Keratinocyte (primary cell): ENCODE data around the gene BLACAT1. TPM values are rescaled to one million over a fixed set of nuclear protein-coding genes. Genes with fewer than 3 reads are reported as not detected.

ENCODE experiments used
- DNase-seq: peaks from one replicate; pipeline ENCODE4 v3.0.0-alpha.2; 2011; ENCODE audit warnings: low read depth, missing footprints, low spot score
- FAIRE-seq: peaks from 2 replicates; lab custom pipeline; 2011; peaks lifted over from hg19 to GRCh38; lab: Jason Lieb, UNC
- H2AFZ ChIP-seq: 2 replicates; pipeline ENCODE4 v1.6.0; 2012; ENCODE audit warnings: low read length, control low read depth, inconsistent platforms; ENCODE audit not compliant: control insufficient read depth
- H3K27ac ChIP-seq: 2 replicates; pipeline ENCODE4 v1.5.1; 2011; ENCODE audit warnings: low read length; ENCODE audit not compliant: control insufficient read depth, insufficient read depth
- H3K27me3 ChIP-seq: 3 replicates; pipeline ENCODE4 v1.6.0; 2011; ENCODE audit warnings: low read length; ENCODE audit not compliant: control insufficient read depth, insufficient read depth; ENCODE audit errors: extremely low read depth
- H3K36me3 ChIP-seq, 2 experiments: 2 replicates in 1 of 2; 3 replicates in 1 of 2; pipeline ENCODE4 v1.5.1; 2011; ENCODE audit warnings: low read length in 2 of 2, mild to moderate bottlenecking in 1 of 2; ENCODE audit not compliant: control insufficient read depth in 2 of 2, insufficient read depth in 2 of 2; ENCODE audit errors: extremely low read depth in 1 of 2
- H3K4me1 ChIP-seq: 3 replicates; pipeline ENCODE4 v1.5.1; 2011; ENCODE audit warnings: low read length; ENCODE audit not compliant: control insufficient read depth, insufficient read depth; ENCODE audit errors: extremely low read depth
- H3K4me2 ChIP-seq: 3 replicates; pipeline ENCODE4 v1.6.0; 2011; ENCODE audit warnings: low read depth, low read length; ENCODE audit not compliant: control insufficient read depth, insufficient read depth; ENCODE audit errors: extremely low read depth
- H3K4me3 ChIP-seq, 3 experiments: fragments of 200-600 bp in 1 of 3; sonication (generic) in 1 of 3; 2 replicates in 2 of 3; 3 replicates in 1 of 3; pipeline ENCODE4 v1.5.1; 2011 to 2016; ENCODE audit warnings: low read length in 3 of 3, mild to moderate bottlenecking in 3 of 3, control low read depth in 2 of 3, inconsistent platforms in 1 of 3, low read depth in 1 of 3, mixed read lengths in 1 of 3, mixed run types in 1 of 3, moderate library complexity in 1 of 3; ENCODE audit not compliant: control insufficient read depth in 2 of 3, insufficient read depth in 2 of 3; ENCODE audit errors: extremely low read depth in 1 of 3
- H3K79me2 ChIP-seq: 2 replicates; pipeline ENCODE4 v1.6.0; 2012; ENCODE audit warnings: low read length; ENCODE audit not compliant: control insufficient read depth, insufficient read depth
- H3K9ac ChIP-seq: 3 replicates; pipeline ENCODE4 v1.6.0; 2011; ENCODE audit warnings: low read length; ENCODE audit not compliant: control insufficient read depth, insufficient read depth; ENCODE audit errors: extremely low read depth
- H3K9me1 ChIP-seq: 3 replicates; pipeline ENCODE4 v1.6.0; 2011; ENCODE audit warnings: low read length; ENCODE audit not compliant: control insufficient read depth, insufficient read depth; ENCODE audit errors: extremely low read depth
- H3K9me3 ChIP-seq: 2 replicates; pipeline ENCODE4 v1.5.1; 2012; ENCODE audit warnings: low read depth, low read length; ENCODE audit not compliant: control insufficient read depth
- H4K20me1 ChIP-seq: 3 replicates; pipeline ENCODE4 v1.6.0; 2011; ENCODE audit warnings: low read length; ENCODE audit not compliant: control insufficient read depth, insufficient read depth; ENCODE audit errors: extremely low read depth
- CTCF ChIP-seq, 3 experiments: IDR thresholded peaks in 1 of 3; conservative IDR thresholded peaks in 1 of 3; optimal IDR thresholded peaks in 1 of 3; 2 replicates in 2 of 3; 3 replicates in 1 of 3; pipeline versions ENCODE3 to v1.5.1; 2011; ENCODE audit warnings: low read length in 3 of 3, mild to moderate bottlenecking in 3 of 3, moderate library complexity in 2 of 3, control low read depth in 1 of 3, inconsistent platforms in 1 of 3; ENCODE audit not compliant: insufficient read depth in 2 of 3; ENCODE audit errors: extremely low read depth in 1 of 3
- EZH2 ChIP-seq: IDR thresholded peaks from one replicate; pipeline ENCODE4 v1.6.1; 2012; ENCODE audit warnings: inconsistent platforms, mild to moderate bottlenecking, low read length, moderate library complexity
- dilution Hi-C: fragments of 300-500 bp; cut with MboI; formaldehyde crosslinking; loops from one replicate; pipeline ENCODE4 v1.7.0; 2020; ENCODE audit warnings: low sequenced_read_pairs; ENCODE audit not compliant: extremely low pct_ligation_motif_present
- polyA plus RNA-seq, 5 experiments: library from polyadenylated mRNA; depleted of rRNA in 3 of 5; stranded (reverse) in 3 of 5; stranded (forward) in 1 of 5; unstranded in 1 of 5; fragments of >200 nt; gene quantifications; 1 replicate in 1 of 5; 2 replicates in 3 of 5; 3 replicates in 1 of 5; pipeline versions ENCODE4 v1.2.1 to v1.2.3, GENCODE V29; 2011 to 2012; ENCODE audit warnings: missing spikeins in 2 of 5, low read depth in 1 of 5, low replicate concordance in 1 of 5

BLACAT1 gene
- polyA plus RNA-seq, 1 donor (not counting 4 experiments of a cell fraction or from before 2014, with no cell fraction given): 4.0 TPM

DNA sequence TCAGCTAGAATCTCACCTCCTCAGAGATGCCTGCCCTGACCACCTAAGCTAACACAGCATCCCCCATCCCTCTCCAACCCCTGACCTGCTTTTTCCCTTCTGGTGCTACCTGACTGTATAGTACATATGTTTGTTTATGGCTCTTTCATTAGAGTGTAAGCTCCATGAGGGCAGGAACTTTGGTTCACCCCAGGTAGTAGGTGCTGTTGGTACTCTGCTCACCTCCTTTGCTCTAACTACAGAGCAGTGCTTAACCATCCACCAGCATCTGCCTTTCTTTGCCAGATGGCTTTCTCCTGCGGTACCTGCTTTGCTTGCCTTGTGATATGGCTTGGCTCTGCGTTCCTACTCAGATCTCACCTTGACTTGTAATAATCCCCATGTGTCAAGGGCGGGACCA is 18.7 kb upstream of the BLACAT1 start:
- H3K9me1 ChIP-seq: no peaks in the 10 kb centered on the region
- no peak overlapping the region for H3K4me3 ChIP-seq
- TF ChIP-seq EZH2 (no peak), CTCF (optimal IDR thresholded peaks at IDR 0.05 in 1 of 3, IDR thresholded peaks at IDR 0.05 in 1 of 3, conservative IDR thresholded peaks at IDR 0.05 in 1 of 3; ENCODE audit: extremely low read depth in 1 of 3, insufficient read depth in 2 of 3, low read length in 3 of 3) (no peak)
- H3K36me3 ChIP-seq: no peaks in the 10 kb centered on the region
- no peak overlapping the region for H3K27ac ChIP-seq
- no peaks in the 10 kb centered on the region for H4K20me1 ChIP-seq
- H3K79me2 ChIP-seq: no peaks in the 10 kb centered on the region
- dilution Hi-C loops: no loop called here
- DNase-seq (no peak), FAIRE-seq (no peak)
- peaks cover 15% of the 10 kb centered on the region for H3K4me1 ChIP-seq
- no peak overlapping the region for H3K4me2 ChIP-seq
- H3K27me3 ChIP-seq: peaks cover 14% of the 10 kb centered on the region
- H3K9ac ChIP-seq: no peak overlapping the region
- peaks cover 4% of the 10 kb centered on the region for H3K9me3 ChIP-seq
- H2AFZ ChIP-seq: no peak overlapping the region

DNA sequence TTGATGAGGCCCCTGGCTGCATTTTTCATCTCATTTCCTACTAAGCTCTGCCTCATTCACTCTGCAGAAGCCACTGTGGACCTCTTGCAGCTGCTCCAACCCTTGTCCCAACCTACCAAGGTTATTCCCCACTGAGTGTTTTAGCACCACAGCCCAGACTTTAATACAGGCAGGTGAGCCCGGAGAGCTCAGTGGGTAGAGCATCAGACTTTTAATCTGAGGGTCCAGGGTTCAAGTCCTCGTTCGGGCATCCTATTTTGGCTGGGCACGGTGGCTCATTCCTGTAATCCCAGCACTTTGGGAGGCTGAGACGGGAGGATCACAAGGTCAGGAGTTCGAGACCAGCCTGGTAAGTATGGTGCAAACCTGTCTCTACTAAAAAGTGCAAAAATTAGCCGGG is 18.1 kb upstream of the BLACAT1 start:
- no peaks in the 10 kb centered on the region for H3K36me3 ChIP-seq
- H3K4me1 ChIP-seq: peaks cover 15% of the 10 kb centered on the region
- H3K9me3 ChIP-seq: peaks cover 4% of the 10 kb centered on the region
- dilution Hi-C loops: no loop called here
- H4K20me1 ChIP-seq: no peaks in the 10 kb centered on the region
- peaks cover 14% of the 10 kb centered on the region for H3K27me3 ChIP-seq
- no peak overlapping the region for H3K9ac ChIP-seq
- no peak overlapping the region for H3K4me2 ChIP-seq
- no peaks in the 10 kb centered on the region for H3K79me2 ChIP-seq
- no peak overlapping the region for H2AFZ ChIP-seq
- no peak overlapping the region for H3K4me3 ChIP-seq
- DNase-seq (no peak), FAIRE-seq (no peak)
- TF ChIP-seq EZH2: no peak
- no peak for TF ChIP-seq CTCF (optimal IDR thresholded peaks at IDR 0.05 in 1 of 3, IDR thresholded peaks at IDR 0.05 in 1 of 3, conservative IDR thresholded peaks at IDR 0.05 in 1 of 3; ENCODE audit: extremely low read depth in 1 of 3, insufficient read depth in 2 of 3, low read length in 3 of 3)
- no peak overlapping the region for H3K27ac ChIP-seq
- H3K9me1 ChIP-seq: no peaks in the 10 kb centered on the region
